TTC549 (cell line): ENCODE data around the gene OSBPL5.

Source experiments
- FAIRE-seq: peaks from 2 replicates; lab custom pipeline; 2012; peaks lifted over from hg19 to GRCh38; lab: Jason Lieb, UNC

The OSBPL5 gene

DNA sequence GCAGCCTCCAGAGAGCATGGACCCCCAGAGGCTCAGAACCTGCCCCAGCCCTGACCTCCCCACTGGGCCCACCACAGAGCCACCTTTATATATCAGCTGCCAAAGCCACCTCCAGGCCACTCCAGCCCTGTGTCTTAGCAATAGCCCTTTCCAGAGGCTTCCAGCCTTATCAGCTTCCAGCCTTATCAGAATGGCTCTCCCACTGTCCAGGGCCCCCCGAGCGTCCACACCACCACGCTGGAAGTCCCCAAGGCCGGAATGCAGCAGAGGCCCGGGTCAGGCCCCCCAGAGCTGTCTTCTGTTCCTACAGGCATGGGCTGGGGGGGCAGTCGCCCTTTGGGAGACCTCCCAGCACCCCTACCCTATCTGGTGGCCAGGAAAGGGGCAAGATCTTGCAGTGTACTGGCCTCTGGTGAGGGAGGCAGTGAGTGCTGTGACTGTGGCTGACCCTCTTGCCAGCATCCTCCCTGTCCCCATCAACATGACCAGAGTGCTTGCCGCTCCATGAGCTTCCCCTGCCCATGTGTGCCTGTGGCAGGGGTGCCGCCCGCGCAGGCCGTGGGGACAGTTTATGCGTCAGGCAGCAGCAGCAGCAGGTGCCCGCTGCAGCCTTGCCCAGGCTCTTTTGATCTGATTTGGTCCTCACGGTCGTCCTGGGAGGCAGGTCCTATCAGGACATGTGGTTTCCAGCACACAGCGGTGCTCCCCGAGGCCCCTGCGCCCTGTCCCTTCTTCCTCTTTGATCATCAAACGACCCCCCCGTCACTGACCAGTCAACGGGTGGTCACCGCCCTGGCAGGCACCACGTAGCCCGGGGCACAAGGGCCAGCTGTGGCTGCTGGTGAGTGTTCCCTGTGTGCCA is 15.9 kb downstream of the OSBPL5 start:
- FAIRE-seq: no peak

- FAIRE-seq: no peak
These were observed 16.7 kb downstream of the OSBPL5 start for GRCh38 chr11:3148255-3148989.

- no peak for FAIRE-seq
These were observed 17.5 kb downstream of the OSBPL5 start for GRCh38 chr11:3147626-3148025.

- no peak for FAIRE-seq
These were observed 17.9 kb downstream of the OSBPL5 start for GRCh38 chr11:3147257-3147619.

DNA sequence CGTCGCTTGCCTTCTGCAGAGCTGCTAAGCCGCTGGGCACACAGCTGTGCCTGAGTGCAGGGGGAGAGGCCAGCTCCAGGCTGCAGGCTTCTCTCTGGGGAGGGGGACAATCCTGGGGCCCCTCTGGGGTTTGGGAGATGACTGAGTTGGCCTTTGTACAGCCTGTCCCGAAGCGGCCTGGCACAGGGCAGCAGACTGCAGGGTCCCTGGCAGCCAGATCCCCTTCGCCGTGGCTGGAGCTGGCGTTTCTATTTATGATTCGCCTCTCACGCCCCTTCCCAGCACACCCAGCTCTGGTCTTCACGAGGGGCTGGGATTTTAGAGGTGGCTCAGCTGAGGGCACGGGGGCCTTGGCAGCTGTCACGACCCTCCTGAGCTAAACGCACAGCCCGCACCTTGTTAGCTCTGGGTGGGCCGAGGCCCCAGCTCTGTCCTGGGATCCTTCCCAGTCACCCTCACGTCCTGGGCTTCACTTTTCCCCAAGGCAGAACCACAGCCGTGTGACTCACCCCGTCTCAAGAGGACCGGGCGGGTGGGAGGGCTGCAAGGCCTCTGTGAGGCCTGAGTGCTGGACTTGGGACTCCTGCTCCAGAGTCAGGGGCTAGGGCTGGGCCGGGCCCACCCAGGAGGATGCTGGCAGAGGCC is 18.4 kb downstream of the OSBPL5 start:
- FAIRE-seq: no peak

- no peak for FAIRE-seq
These were observed 19.9 kb downstream of the OSBPL5 start for GRCh38 chr11:3145206-3145520.

DNA sequence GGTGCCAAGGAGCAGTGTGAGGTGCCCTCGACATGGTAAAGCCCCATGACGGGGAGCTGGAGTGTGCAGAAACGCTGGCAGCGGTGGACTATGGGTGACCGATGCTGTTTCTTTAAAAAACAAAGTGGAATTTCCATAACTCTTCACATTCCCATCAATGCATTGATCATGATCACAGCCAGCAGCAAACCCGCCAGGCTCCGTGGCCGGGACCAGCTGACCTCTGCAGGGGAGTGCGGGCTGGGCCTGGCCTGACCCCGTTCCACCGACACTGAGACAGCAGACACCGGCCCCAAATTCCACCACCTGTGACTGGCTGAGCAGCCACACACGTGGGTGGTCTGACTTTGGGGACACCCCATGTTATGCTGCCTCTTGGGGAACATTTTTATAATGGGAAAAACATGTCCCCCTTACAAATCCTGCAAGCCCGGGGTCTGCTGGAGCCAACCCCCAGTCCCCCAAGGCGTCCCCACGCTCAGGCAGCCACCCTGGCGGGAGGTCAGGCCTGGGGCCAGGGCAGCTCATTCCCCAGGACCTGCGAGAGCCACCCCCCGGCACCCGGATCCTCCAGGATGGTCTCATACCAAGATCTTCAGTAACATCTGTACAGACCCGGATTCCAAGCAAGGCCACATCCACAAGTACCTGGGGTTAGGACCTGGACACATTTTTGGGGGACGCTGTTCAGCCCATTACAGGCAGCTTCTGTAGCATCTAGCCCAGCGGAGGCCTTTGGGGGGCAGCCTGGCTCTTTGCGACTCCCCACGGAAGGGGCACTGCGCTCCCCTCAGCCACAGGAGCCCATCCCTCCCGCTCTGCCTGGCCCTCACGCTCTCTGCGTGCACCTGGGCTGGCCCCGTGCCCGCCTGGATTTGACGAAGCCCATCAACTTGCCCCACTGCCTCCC is 20.6 kb downstream of the OSBPL5 start:
- no peak for FAIRE-seq

GRCh38 chr11:3143136-3143880 is 21.8 kb downstream of the OSBPL5 start:
- no peak for FAIRE-seq

DNA sequence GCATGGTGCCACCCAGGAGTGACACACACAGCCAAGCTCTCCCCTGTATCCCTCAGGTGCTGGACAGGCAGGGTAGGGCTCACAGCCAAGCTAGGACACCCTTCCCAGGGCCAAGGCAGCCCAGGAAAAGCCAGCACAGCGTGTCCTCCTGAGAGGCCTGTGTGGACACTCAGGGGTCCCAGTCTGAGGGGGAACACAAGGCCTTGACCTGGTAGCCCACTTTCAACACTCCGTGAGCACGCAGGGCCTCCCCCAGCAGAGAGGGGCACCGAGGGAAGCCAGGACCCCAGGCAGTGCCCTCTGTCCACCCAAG is 24.9 kb downstream of the OSBPL5 start:
- FAIRE-seq: no peak

DNA sequence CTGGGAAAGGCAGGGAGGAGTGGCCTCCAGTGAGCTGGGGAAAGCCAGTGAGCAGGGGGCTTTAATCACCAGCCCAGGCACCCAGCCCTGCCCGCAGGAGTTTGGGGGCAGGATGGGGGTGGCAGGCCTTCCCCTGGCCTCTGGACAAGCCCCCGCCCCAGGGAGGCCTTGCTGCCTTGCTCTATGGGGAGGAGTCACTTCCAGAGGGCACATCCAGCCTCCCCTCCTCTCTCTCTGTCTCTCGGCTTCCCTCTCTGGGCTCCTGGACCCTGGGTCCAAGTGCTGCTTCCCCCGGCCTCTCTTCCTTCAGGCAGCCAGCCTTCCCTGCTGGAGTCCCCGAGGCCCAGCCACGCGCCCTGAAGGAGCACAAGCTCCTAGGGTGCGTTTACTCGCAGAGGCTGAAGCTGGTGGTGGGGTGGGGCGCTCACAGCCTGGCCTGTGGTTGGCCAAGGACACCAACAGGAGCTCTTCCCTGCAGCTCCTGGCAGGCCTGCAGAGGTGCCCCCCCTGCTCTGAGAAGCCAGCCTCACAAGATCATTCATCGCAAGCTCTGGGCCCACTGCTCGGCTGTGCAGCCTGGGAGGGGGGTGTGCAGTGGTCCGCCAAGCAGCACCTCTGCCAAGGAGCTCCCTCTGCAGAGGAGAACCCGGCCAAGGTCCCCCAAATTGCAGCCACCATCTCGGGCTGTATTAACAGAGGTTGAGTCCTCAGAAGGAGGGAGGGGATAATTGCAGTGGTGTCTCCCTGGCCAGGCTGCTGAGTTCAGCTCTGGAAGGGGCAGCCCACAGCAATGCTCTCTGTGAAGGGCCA is 25.4 kb downstream of the OSBPL5 start:
- no peak for FAIRE-seq

GRCh38 chr11:3139086-3139440 is 26.0 kb downstream of the OSBPL5 start:
- no peak for FAIRE-seq

GRCh38 chr11:3138178-3139085 is 26.7 kb downstream of the OSBPL5 start:
- no peak for FAIRE-seq

- FAIRE-seq: no peak
These were observed 27.5 kb downstream of the OSBPL5 start for GRCh38 chr11:3137486-3138177.

- FAIRE-seq: no peak
These were observed 28.3 kb downstream of the OSBPL5 start for GRCh38 chr11:3136546-3137455.

DNA sequence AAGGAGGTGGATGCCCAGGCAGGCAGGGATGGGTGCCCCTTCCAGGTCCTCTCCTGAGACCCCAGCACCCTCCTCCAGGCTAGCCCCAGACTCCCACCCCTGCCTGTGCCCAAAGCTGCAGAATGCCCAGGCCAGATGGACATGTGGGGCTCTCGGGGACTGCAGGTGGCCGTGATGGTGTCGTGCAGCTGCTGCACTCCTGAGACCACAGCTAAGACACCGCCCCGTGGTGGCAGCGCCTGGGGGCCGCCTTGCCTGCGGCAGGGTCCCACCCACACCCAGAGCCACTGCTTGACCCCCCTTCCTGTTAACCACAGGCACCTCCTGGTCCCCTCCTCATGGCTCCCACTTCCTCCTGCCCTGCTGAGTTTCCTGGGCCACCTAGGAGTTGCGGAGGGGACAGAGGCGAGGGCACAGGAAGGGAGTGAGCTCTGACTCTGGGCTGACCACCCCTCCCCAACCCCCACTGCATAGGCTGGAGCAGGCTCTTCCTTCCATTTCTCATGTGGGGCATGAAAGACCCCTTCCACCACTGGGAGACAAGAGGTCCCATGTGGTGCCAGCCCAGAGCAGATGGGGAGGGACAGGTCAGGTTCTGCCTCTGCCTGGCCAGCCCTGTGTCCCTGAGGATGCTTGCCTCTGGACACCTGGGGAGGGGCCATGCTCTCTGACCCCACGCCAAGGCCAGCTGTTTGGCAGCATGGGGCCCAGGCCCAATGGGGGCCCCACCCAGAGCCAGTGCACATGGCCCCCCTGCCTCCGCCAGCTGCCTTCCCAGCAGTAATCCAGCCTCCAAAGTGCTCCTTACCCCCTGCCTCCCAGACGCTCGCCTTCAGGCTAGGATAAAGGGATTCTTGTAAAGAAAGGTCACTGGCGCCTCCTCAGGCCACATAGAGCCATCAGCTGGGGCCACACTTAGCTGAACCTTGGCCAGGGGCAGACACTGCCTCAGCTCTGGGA is 29.3 kb downstream of the OSBPL5 start:
- FAIRE-seq: no peak

DNA sequence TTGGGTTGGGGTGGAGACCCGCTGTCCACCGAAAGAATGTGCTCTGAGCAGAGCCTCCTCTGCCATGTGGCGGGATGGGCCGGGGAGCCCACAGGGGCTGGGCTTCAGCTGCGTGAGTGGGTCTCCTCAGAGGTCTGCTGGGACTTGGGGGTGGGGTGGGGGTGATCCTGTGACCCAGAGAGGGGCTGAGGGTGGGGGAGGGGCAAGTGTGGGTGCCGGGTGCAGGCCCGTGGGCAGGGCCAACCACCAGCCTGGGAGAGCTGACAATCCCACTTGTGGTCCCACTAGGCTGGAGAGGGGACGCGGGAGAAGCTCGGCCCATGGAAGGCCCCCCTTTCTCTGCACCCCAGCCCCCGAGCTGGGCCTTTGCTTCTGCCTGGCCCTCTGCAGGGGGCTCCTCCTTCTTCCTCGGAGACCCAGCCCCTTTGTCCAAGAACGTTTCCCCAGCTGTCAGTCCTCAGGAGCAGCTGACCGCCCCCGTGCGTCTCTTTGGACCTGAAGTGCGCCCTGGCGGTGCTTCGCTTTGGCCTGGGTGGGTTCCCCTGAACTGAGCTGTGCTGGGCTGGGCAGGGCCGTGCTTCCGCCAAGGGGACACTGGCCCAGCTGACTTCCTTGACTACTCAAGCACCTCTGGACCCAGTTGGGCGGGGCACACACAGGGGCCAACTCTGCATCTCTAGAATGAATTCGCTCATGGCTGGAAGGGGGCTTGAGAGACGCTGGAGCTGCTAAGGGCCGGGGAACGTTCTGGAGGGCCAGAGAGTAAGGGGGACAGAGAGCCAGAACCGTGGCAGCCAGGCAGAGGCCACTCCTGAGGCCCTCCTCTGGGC is 30.2 kb downstream of the OSBPL5 start:
- no peak for FAIRE-seq
